Uterus (tissue), 4 donors: ENCODE data around the gene PRX. TPM values are rescaled to one million over a fixed set of nuclear protein-coding genes. Genes with fewer than 3 reads are reported as not detected.
"Not testable (repeated sequence)": the region's sequence is repeated elsewhere in the genome, so short reads cannot be mapped to it uniquely, and the experiment has no call there.

Experiments
- DNase-seq, 2 donors: peaks; one replicate each; pipeline ENCODE4 v3.0.0-alpha.2; 2019 to 2020
- H3K27ac ChIP-seq, 2 donors: fragments of 200-600 bp; sonication (generic); 1 replicate in 1 of 2; 2 replicates in 1 of 2; pipeline ENCODE4 v1.5.1; 2016 to 2018
- H3K27me3 ChIP-seq, 2 donors: fragments of 200-600 bp; sonication (generic); one replicate each; pipeline ENCODE4 v1.5.1; 2018 to 2019; ENCODE audit warnings: control low read depth in 1 of 2
- H3K36me3 ChIP-seq, 2 donors: fragments of 200-600 bp; sonication (generic); one replicate each; pipeline ENCODE4 v1.5.1; 2019; ENCODE audit warnings: control low read depth in 1 of 2
- H3K4me1 ChIP-seq, 2 donors: fragments of 200-600 bp; sonication (generic); one replicate each; pipeline ENCODE4 v1.5.1; 2018 to 2019; ENCODE audit warnings: control low read depth in 1 of 2
- H3K4me3 ChIP-seq, 2 donors: fragments of 200-600 bp; sonication (generic); 1 replicate in 1 of 2; 2 replicates in 1 of 2; pipeline ENCODE4 v1.5.1; 2018 to 2019; ENCODE audit warnings: mild to moderate bottlenecking in 1 of 2
- H3K9me3 ChIP-seq, 2 donors: fragments of 200-600 bp; sonication (generic); one replicate each; pipeline ENCODE4 v1.5.1; 2019; ENCODE audit warnings: control low read depth in 1 of 2
- CTCF ChIP-seq, 4 experiments: fragments of 200-600 bp in 2 of 4; fragments of 450-650 bp in 2 of 4; sonication (generic) in 2 of 4; IDR thresholded peaks; one replicate each; pipeline ENCODE4 v1.5.1; 2016 to 2019; ENCODE audit warnings: antibody characterized with exemption in 4 of 4, mild to moderate bottlenecking in 2 of 4, moderate library complexity in 1 of 4
- POLR2A ChIP-seq, 2 donors: fragments of 450-650 bp; IDR thresholded peaks; one replicate each; pipeline ENCODE4 v1.6.1; 2016; ENCODE audit warnings: antibody characterized with exemption in 2 of 2, mild to moderate bottlenecking in 1 of 2, moderate library complexity in 1 of 2
- intact Hi-C: fragments of 100-400 bp; cut with DNase I; formaldehyde crosslinking; loops from one replicate; pipeline ENCODE4 v1.15.1; 2023; ENCODE audit warnings: low total_unique reads
- total RNA-seq, 4 donors: library from RNA; depleted of rRNA in 3 of 4; stranded (reverse); fragments of >200 nt in 3 of 4; gene quantifications; one replicate each; pipeline versions ENCODE4 v1.1.0 to v1.2.4, GENCODE V29; 2014 to 2023
- donor health status: DM: yes; HTN: yes; CAD: no.

The PRX gene
- total RNA-seq, 4 donors from 2014 or later = 3.3 to 7.5 (median 4.8) TPM

GRCh38 chr19:40371802-40372122 lies 41.4 kb downstream of the PRX start:
- Histone ChIP-seq H3K36me3 (no peaks in the 10 kb centered on the region), H3K27me3 (no peaks in the 10 kb centered on the region), H3K27ac (no peak overlapping the region), H3K4me3 (no peak overlapping the region), H3K4me1 (no peaks in the 10 kb centered on the region), H3K9me3 (no peaks in the 10 kb centered on the region)
- no peak for TF ChIP-seq CTCF (IDR thresholded peaks at IDR 0.05)
- no peak for TF ChIP-seq POLR2A (IDR thresholded peaks at IDR 0.05)
- DNase-seq = no peak
- intact Hi-C loops = no loop called here

GRCh38 chr19:40370997-40371801 lies 42.0 kb downstream of the PRX start:
- no peak for TF ChIP-seq CTCF (IDR thresholded peaks at IDR 0.05)
- no peak for TF ChIP-seq POLR2A (IDR thresholded peaks at IDR 0.05)
- no peak for DNase-seq
- no peaks in the 10 kb centered on the region for H3K36me3 ChIP-seq
- no peak overlapping the region for H3K27ac ChIP-seq
- H3K27me3 ChIP-seq = no peaks in the 10 kb centered on the region
- H3K4me1 ChIP-seq = no peaks in the 10 kb centered on the region
- intact Hi-C loops = no loop called here
- H3K9me3 ChIP-seq = no peaks in the 10 kb centered on the region
- no peak overlapping the region for H3K4me3 ChIP-seq

GRCh38 chr19:40370253-40370652 lies 42.9 kb downstream of the PRX start:
- H3K27me3 ChIP-seq, DNase-seq, H3K4me1 ChIP-seq, H3K4me3 ChIP-seq, H3K36me3 ChIP-seq, H3K9me3 ChIP-seq, intact Hi-C loops, H3K27ac ChIP-seq: not testable (repeated sequence)

GRCh38 chr19:40369797-40370196 lies 43.4 kb downstream of the PRX start:
- H3K27ac ChIP-seq = no peak overlapping the region
- no peak for DNase-seq
- no peak for TF ChIP-seq CTCF (IDR thresholded peaks at IDR 0.05)
- no peak for TF ChIP-seq POLR2A (IDR thresholded peaks at IDR 0.05)
- H3K36me3 ChIP-seq = no peaks in the 10 kb centered on the region
- H3K9me3 ChIP-seq = no peaks in the 10 kb centered on the region
- no peaks in the 10 kb centered on the region for H3K27me3 ChIP-seq
- no peaks in the 10 kb centered on the region for H3K4me1 ChIP-seq
- intact Hi-C loops = no loop called here
- H3K4me3 ChIP-seq = no peak overlapping the region

GRCh38 chr19:40367577-40368434 lies 45.4 kb downstream of the PRX start:
- TF ChIP-seq CTCF (IDR thresholded peaks at IDR 0.05) = no peak
- TF ChIP-seq POLR2A (IDR thresholded peaks at IDR 0.05) = no peak
- Histone ChIP-seq H3K4me3 (no peak overlapping the region), H3K9me3 (no peaks in the 10 kb centered on the region), H3K36me3 (no peaks in the 10 kb centered on the region), H3K4me1 (no peaks in the 10 kb centered on the region), H3K27me3 (no peaks in the 10 kb centered on the region), H3K27ac (no peak overlapping the region)
- no peak for DNase-seq
- intact Hi-C loops = no loop called here
